ENCODE data around the gene ELOVL2.
"Not testable (repeated sequence)": the region's sequence is repeated elsewhere in the genome, so short reads cannot be mapped to it uniquely, and the experiment has no call there.

ELOVL2 gene

GRCh38 chr6:11021003-11021402 lies 23.1 kb downstream of the ELOVL2 start:
- no peak for DNase-seq

GRCh38 chr6:11018225-11018624 lies 25.9 kb downstream of the ELOVL2 start:
- no peak for DNase-seq

- DNase-seq, result no peak
Observed at GRCh38 chr6:11017090-11017489, 27.0 kb downstream of the ELOVL2 start.

GRCh38 chr6:11016452-11016851 lies 27.7 kb downstream of the ELOVL2 start:
- no peak for DNase-seq

- DNase-seq, result no peak
Observed at GRCh38 chr6:11015102-11015501, 29.0 kb downstream of the ELOVL2 start.

GRCh38 chr6:11013721-11014070 lies 30.4 kb downstream of the ELOVL2 start:
- DNase-seq, result no peak

GRCh38 chr6:11012976-11013720 lies 31.0 kb downstream of the ELOVL2 start:
- no peak for DNase-seq

- no peak for DNase-seq
Observed at GRCh38 chr6:11012295-11012754, 31.8 kb downstream of the ELOVL2 start.

GRCh38 chr6:11011787-11012234 lies 32.3 kb downstream of the ELOVL2 start:
- DNase-seq, result no peak

- no peak for DNase-seq
Observed at GRCh38 chr6:11009353-11009752, 34.8 kb downstream of the ELOVL2 start.

GRCh38 chr6:11008821-11009220 lies 35.3 kb downstream of the ELOVL2 start:
- DNase-seq, result no peak

- DNase-seq, result no peak
Observed at GRCh38 chr6:11007715-11008608, 36.1 kb downstream of the ELOVL2 start.

- DNase-seq, result no peak
Observed at GRCh38 chr6:11006061-11006460, 38.0 kb downstream of the ELOVL2 start.

- not testable (repeated sequence) for DNase-seq
Observed at GRCh38 chr6:11003297-11003696, 40.8 kb downstream of the ELOVL2 start.

- no peak for DNase-seq
Observed at GRCh38 chr6:11002176-11002575, 41.9 kb downstream of the ELOVL2 start.

GRCh38 chr6:10999994-11000393 lies 44.1 kb downstream of the ELOVL2 start:
- no peak for DNase-seq

GRCh38 chr6:10995114-10995707 lies 48.9 kb downstream of the ELOVL2 start:
- DNase-seq, result no peak

GRCh38 chr6:10993896-10994295 lies 50.2 kb downstream of the ELOVL2 start:
- no peak for DNase-seq

GRCh38 chr6:10991115-10991514 lies 53.0 kb downstream of the ELOVL2 start:
- no peak for DNase-seq

GRCh38 chr6:10989587-10989986 lies 54.5 kb downstream of the ELOVL2 start:
- no peak for DNase-seq

GRCh38 chr6:10984959-10985358 lies 59.1 kb downstream of the ELOVL2 start:
- not testable (repeated sequence) for DNase-seq

GRCh38 chr6:10981409-10981808 lies 62.7 kb downstream of the ELOVL2 start:
- no peak for DNase-seq

- no peak for DNase-seq
Observed at GRCh38 chr6:10979603-10980002, 64.5 kb downstream of the ELOVL2 start.

Data from T-helper 9 cell (primary cell).